GM18868 (cell line): Measurements from ENCODE around the gene AIFM2.
"Not testable (repeated sequence)": the region's sequence is repeated elsewhere in the genome, so short reads cannot be mapped to it uniquely, and the experiment has no call there.

ENCODE experiments used
- ATAC-seq: cut with Tn5 transposase; IDR thresholded peaks from one replicate; pipeline ENCODE4 v1.9.1; 2021; ENCODE audit warnings: mild to moderate bottlenecking, moderate library complexity; ENCODE audit not compliant: unreplicated experiment

The AIFM2 gene

GRCh38 chr10:70132098-70133029 lies at the start of gene AIFM2:
TSS of gene AIFM2 (minus strand) at chr10:70132825. CDS start at chr10:70124084, 8,741 bp downstream.
- ATAC-seq = peak; percentile 82

- ATAC-seq = not testable (repeated sequence)
Observed at GRCh38 chr10:70179209-70179608, 46.6 kb upstream of the AIFM2 start.

GRCh38 chr10:70178139-70178725 lies 45.6 kb upstream of the AIFM2 start:
- no peak for ATAC-seq

- ATAC-seq = no peak
Observed at GRCh38 chr10:70176441-70176840, 43.8 kb upstream of the AIFM2 start.

GRCh38 chr10:70175516-70175915 lies 42.9 kb upstream of the AIFM2 start:
- ATAC-seq = no peak

- ATAC-seq = no peak
Observed at GRCh38 chr10:70174058-70174741, 41.6 kb upstream of the AIFM2 start.

GRCh38 chr10:70169649-70170364 lies 37.2 kb upstream of the AIFM2 start:
- ATAC-seq = peak; percentile 4

- no peak for ATAC-seq
Observed at GRCh38 chr10:70169011-70169410, 36.4 kb upstream of the AIFM2 start.

GRCh38 chr10:70167246-70167645 lies 34.6 kb upstream of the AIFM2 start:
- ATAC-seq = no peak

- no peak for ATAC-seq
Observed at GRCh38 chr10:70166394-70166793, 33.8 kb upstream of the AIFM2 start.

- no peak for ATAC-seq
Observed at GRCh38 chr10:70164163-70164562, 31.5 kb upstream of the AIFM2 start.

- no peak for ATAC-seq
Observed at GRCh38 chr10:70163448-70163847, 30.8 kb upstream of the AIFM2 start.

- peak; percentile 65 for ATAC-seq
Observed at GRCh38 chr10:70162892-70163201, 30.2 kb upstream of the AIFM2 start.

- no peak for ATAC-seq
Observed at GRCh38 chr10:70162151-70162891, 29.7 kb upstream of the AIFM2 start.

GRCh38 chr10:70160798-70161197 lies 28.2 kb upstream of the AIFM2 start:
- no peak for ATAC-seq

GRCh38 chr10:70159366-70159765 lies 26.7 kb upstream of the AIFM2 start:
- not testable (repeated sequence) for ATAC-seq

- no peak for ATAC-seq
Observed at GRCh38 chr10:70158113-70158512, 25.5 kb upstream of the AIFM2 start.

GRCh38 chr10:70155255-70155838 lies 22.7 kb upstream of the AIFM2 start:
- ATAC-seq = no peak

GRCh38 chr10:70148516-70148915 lies 15.9 kb upstream of the AIFM2 start:
- no peak for ATAC-seq

- no peak for ATAC-seq
Observed at GRCh38 chr10:70147259-70147625, 14.6 kb upstream of the AIFM2 start.
